Fibroblast of skin of right biceps (primary cell): ENCODE data around the gene UBE2L3.
"Not testable (repeated sequence)": the region's sequence is repeated elsewhere in the genome, so short reads cannot be mapped to it uniquely, and the experiment has no call there.

ENCODE experiments used
- DNase-seq: peaks from one replicate; pipeline ENCODE4 v3.0.0-alpha.2; 2013

Gene UBE2L3

DNA sequence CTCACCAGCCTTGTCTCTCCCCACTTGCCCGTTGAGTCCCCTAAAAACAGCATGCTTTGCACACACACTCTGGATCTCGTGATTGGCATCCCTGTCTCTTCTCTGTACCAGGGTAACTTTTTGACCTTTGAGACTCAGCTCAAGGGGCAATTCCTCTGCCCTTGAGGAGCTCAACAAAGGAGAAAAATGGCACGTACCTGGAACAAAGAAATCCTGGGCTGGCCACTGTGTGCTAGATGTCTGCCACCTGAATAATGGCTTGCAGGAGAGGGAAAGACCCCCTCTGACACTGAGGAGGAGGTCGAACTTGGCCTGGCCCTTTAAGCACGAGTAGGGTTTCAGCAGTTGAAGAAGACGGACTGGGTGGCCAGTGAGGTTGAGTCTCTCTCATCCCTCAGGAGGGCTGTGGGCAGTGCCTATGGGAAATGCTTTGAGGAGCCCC is 5.8 kb downstream of the UBE2L3 start:
- DNase-seq: no peak

DNA sequence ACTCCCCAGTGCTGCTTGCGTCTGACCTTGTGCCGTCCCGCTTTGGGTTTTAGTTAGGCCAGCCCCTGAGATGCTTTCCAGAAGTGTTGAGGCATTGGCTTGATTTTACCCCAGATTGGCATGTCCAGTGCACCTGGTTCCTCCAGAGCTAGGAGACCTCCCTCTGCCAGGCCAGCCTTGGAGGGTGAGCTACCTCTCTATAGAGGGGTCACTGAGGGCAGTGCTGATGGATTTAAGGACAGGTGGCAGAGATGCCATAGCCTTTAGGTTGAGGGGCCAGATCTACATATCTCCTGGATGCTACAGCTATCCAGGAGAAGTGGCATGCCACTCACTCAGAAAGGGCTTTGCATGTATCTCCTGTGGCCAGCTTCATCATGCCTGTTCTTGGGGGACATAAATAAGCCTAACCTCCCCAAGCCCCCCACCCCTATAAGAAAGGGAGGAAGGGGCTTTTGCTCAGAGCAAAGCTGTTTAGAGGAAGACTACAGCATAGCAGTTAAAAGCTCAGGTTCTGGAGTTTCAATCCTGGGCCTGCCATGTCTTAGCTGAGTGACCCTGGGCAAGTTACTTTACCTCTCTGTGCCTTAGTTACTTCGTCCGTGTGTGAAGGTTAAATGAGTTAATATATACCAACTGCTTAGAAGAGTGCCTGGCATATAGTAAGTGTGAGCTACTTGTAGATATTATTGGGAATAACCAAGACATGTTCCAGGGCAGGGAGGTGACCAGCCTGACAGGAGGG is 6.4 kb downstream of the UBE2L3 start:
- no peak for DNase-seq

GRCh38 chr22:21579474-21579851 is 11.9 kb downstream of the UBE2L3 start:
- no peak for DNase-seq

GRCh38 chr22:21580623-21581007 is 13.1 kb downstream of the UBE2L3 start:
- DNase-seq: not testable (repeated sequence)

DNA sequence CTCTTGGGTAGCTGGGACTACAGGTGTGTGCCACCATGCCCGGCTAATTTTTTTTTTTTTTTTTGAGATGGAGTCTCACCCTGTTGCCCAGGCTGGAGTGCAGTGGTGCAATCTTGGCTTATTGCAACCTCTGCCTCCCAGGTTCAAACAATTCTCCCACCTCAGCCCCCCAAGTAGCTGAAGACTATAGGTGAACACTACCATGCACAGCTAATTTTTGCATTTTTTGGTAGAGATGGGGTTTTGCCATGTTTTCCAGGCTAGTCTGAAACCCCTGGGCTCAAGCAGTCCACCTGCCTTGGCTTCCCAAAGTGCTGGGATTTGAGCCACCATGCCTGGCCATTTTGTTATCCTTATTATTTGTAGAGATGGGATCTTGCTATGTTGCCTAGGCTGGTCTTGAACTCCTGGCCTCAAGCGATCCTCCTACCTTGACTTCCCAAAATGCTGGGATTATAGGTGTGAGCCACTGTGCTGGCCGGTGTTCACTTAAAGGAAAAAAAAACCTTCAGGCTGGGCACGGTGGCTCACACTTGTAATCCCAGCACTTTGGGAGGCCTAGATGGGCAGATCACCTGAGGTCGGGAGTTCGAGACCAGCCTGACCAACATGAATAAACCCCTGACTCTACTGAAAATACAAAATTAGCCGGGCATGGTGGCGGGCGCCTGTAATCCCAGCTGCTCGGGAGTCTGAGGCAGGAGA is 13.6 kb downstream of the UBE2L3 start:
- DNase-seq: not testable (repeated sequence)

DNA sequence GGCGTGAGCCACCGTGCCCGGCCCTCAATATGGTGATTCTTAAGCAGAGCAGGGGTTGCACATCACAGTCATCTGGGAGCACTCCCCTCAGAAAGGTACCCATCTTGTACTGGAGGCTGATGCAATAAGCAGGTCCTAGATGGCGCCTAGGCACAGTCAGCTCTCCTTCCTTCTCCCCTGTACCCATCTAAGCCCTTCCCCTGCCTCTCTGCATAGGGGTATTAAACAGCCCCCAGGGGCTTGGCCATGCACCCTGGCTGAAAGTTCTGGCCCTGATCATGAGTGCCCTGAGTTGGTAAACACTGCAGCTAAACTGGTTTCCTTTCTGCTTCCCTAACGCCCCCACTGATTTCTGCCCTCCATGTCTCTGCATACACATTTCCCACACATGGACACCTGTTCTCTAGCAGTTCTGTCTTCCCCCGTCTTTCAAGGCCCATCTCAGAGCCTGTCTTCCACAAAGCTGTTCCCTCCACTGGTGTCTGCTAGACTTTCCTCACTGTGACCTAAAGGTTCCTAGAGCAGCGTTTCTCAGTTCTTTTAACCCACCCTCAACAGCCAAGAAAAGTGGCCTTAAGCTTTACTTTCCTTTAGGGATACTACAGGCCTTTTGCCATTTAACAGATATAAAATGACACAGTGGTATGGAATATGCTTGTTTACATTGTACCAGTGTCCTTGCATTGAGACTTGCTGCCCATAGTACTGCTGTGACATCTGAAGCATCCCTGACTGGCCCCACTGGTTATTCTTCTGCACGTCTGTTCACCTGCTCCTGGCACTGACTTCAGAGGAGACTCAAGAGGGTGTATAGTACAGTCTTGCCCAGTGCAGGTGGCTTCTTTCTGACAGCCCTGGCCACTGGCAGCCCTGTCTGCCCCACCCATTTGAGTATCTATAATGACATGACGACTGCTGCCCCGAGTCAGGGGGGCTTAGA is 15.6 kb downstream of the UBE2L3 start:
- no peak for DNase-seq

DNA sequence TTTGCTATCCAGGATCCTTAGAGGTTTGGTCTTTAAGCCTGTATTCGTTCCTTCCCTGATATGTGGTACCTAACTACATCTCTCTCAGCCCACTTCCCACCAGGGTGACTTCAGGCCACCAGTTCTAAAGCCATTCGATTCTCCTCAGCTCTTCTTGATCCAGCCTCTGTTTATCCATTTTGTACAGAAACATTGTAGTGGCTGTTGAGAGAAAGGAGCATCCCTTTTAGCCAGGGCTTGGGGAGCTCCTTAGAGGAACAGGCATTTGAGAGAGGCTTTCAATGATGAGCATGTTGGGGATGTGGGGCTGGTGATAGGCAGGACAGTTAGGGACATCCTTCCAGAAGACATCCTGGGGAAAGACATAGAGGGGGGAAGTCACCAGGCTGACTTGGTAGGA is 17.9 kb downstream of the UBE2L3 start:
- no peak for DNase-seq

- peak; percentile 18 for DNase-seq
Observed at GRCh38 chr22:21587803-21588611, 20.5 kb downstream of the UBE2L3 start.

DNA sequence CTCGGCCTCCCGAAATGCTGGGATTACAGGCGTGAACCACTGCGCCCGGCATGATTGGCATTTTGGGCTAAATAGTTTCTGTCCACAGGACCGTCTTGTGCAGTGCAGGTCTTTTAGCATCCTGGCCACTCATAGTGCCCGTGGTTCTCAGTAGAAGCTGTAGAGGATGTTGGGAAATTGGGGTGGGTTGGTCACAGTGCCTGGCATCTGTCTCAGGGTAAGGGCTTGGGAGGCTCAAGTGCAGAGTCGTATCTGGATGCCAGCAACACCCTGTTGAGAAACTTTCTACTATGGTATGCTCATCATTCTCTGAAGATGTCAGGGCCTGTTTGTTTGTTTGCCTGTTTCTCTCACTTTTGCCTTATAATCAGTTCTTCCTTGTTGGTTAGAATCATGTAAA is 21.9 kb downstream of the UBE2L3 start:
- no peak for DNase-seq

GRCh38 chr22:21590809-21591641 is 23.5 kb downstream of the UBE2L3 start:
- no peak for DNase-seq

GRCh38 chr22:21591695-21592094 is 24.2 kb downstream of the UBE2L3 start:
- no peak for DNase-seq

DNA sequence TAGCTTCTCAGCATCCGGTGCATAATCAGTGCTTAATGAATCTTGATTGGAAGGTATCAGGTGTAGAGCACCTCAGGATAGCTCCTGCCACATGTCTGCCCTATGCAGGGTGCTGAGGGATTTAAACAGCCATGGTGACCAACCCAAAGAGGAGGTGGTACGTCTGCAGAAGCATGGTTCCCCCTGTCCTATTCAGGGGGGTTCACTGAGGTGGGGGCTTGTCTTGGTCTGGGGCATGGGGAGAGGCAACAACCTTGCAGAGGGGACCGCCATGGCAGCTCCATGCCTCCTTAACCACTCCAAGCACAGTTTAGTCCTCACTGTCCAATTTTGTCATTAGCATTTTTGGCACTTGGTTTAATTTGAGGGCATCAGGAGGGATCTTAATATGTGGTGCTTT is 24.9 kb downstream of the UBE2L3 start:
- no peak for DNase-seq

DNA sequence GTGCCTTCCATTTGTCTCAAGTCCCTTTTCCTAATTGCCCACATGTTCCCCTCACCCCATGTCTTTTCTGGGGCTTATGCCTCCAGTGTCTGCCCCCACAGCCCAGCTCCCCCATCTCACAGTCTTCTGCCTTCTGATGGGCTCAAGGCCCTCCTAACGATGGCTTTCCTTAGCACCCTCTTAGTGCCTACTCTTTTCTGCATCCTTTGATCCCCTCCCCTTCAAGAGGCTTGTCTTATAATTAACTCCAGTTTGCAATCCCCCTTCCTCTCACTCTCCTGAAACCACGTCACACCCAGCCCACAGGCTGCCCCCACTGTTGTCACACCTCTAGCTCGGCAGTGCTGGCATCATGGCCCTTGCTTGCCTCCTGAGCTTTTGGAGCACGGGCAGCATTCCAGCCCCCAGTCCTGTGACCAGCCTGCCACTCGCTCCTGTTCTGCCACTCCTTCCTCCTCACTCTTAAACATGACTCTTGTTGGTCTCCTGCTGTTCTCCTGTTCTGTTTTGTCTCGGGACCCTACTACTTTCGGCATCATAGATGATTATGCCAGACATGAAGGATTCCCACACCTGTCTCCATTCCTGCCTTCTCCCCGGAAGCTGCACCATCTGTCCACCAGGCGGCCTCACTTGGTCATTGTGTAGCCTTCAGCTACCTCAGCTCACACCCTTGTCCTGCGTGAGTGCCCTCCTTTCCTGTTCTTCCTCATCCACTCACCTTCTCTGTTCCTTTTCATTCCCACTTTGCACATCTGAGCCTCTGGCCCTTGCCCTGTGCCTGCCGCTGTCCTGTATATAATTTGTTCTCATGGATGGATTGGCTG is 26.1 kb downstream of the UBE2L3 start:
- DNase-seq: no peak

- no peak for DNase-seq
Observed at GRCh38 chr22:21594865-21595452, 27.4 kb downstream of the UBE2L3 start.

- not testable (repeated sequence) for DNase-seq
Observed at GRCh38 chr22:21596356-21597135, 29.0 kb downstream of the UBE2L3 start.

DNA sequence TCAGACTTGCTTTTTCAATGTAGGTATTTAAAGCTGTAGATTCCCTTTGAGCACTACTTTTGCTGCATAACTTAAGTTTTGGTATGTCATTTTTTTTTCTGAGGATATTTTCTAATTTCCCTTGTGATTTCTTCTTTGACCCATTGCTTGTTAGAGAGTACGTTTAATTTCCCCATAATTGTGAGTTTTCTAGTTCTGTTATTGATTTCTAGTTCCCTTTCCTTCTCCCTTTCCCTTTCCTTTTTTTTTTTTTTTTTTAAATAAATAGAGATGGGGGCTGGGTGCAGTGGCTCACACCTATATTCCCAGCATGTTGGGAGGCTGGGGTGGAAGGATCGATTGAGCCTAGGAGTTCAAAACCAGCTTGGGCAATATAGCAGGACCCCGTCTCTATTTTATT is 30.8 kb downstream of the UBE2L3 start:
- DNase-seq: no peak

DNA sequence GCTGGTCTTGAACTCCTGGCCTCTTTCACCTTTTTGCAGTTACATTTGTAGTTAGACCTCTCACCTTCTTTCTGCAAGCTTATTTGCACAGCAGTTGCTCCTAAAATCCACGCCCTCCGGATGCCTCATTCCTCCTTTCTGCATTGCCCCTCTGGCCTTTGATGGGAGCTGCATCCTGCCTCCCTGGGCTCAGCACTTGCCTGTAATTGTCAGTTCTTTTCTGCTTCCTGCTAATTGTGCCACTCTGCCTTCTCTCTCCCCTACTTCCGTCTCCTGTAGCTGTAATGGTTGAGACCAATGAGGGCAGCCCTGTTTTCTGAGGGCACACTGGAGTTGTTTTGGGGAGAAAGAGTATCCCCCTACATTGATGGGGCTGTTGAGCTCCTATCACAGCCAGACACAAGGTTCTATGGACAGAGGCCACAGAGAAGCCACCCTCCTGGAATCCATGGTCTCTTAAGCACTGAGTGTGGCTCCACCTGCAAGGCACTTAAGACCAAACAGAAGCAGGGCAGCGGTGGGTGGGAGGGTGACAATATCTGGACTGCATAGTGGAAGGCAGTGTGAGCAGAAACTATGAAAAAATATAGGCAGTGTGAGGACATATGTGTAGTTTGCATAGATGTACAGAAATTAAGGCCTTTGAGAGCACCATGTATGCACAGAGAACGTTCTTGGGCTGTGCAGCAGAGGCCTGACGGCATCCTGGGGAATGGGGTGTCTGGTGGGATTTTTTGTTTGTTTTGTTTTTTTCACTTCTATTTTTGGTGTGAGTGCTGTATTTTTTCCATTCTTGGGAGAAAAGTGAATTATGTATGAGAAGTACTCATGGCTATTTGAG is 31.8 kb downstream of the UBE2L3 start:
- no peak for DNase-seq

GRCh38 chr22:21602579-21602978 is 35.1 kb downstream of the UBE2L3 start:
- DNase-seq: no peak
